ENCODE data around the gene GPR63.

DNA sequence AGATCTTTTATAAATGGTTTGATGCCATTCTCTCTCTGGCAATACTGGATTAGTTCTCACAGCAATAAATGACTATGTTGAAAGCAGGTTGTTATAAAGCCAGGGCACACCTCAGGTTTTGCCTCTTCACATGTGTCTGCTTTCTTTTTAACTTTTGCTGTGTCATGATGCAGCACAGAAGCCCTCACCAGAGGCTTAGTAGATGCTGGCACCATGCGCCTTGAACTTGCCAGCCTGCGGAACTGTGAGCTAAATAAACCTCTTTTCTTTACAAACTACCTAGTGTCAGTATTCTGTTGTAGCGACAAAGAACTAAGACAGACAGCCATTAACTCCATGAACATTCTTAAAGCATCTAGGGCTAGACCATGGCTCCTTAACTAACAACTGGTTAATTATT lies 15.3 kb upstream of the GPR63 start:
- TF ChIP-seq SP1 (IDR thresholded peaks at IDR 0.05) (no peak), FOXA1 (IDR thresholded peaks at IDR 0.05) (no peak), RAD21 (IDR thresholded peaks at IDR 0.05) (no peak)
- TF ChIP-seq, protein P1, sequence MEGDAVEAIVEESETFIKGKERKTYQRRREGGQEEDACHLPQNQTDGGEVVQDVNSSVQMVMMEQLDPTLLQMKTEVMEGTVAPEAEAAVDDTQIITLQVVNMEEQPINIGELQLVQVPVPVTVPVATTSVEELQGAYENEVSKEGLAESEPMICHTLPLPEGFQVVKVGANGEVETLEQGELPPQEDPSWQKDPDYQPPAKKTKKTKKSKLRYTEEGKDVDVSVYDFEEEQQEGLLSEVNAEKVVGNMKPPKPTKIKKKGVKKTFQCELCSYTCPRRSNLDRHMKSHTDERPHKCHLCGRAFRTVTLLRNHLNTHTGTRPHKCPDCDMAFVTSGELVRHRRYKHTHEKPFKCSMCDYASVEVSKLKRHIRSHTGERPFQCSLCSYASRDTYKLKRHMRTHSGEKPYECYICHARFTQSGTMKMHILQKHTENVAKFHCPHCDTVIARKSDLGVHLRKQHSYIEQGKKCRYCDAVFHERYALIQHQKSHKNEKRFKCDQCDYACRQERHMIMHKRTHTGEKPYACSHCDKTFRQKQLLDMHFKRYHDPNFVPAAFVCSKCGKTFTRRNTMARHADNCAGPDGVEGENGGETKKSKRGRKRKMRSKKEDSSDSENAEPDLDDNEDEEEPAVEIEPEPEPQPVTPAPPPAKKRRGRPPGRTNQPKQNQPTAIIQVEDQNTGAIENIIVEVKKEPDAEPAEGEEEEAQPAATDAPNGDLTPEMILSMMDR (IDR thresholded peaks at IDR 0.05; ENCODE audit: low read depth, low read length, missing input control): no peak
- TF ChIP-seq, protein P2, sequence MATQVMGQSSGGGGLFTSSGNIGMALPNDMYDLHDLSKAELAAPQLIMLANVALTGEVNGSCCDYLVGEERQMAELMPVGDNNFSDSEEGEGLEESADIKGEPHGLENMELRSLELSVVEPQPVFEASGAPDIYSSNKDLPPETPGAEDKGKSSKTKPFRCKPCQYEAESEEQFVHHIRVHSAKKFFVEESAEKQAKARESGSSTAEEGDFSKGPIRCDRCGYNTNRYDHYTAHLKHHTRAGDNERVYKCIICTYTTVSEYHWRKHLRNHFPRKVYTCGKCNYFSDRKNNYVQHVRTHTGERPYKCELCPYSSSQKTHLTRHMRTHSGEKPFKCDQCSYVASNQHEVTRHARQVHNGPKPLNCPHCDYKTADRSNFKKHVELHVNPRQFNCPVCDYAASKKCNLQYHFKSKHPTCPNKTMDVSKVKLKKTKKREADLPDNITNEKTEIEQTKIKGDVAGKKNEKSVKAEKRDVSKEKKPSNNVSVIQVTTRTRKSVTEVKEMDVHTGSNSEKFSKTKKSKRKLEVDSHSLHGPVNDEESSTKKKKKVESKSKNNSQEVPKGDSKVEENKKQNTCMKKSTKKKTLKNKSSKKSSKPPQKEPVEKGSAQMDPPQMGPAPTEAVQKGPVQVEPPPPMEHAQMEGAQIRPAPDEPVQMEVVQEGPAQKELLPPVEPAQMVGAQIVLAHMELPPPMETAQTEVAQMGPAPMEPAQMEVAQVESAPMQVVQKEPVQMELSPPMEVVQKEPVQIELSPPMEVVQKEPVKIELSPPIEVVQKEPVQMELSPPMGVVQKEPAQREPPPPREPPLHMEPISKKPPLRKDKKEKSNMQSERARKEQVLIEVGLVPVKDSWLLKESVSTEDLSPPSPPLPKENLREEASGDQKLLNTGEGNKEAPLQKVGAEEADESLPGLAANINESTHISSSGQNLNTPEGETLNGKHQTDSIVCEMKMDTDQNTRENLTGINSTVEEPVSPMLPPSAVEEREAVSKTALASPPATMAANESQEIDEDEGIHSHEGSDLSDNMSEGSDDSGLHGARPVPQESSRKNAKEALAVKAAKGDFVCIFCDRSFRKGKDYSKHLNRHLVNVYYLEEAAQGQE (IDR thresholded peaks at IDR 0.05): no peak
